Endothelial cell (in vitro differentiated cells): Measurements from ENCODE around the gene PAM16. TPM values are rescaled to one million over a fixed set of nuclear protein-coding genes. Genes with fewer than 3 reads are reported as not detected.
A peak's percentile ranks its signal among the peaks of the same experiment; 100 is the strongest.
"Not testable (repeated sequence)": the region's sequence is repeated elsewhere in the genome, so short reads cannot be mapped to it uniquely, and the experiment has no call there.

Experiments used
- DNase-seq: peaks from one replicate; pipeline ENCODE4 v3.0.0; 2021; ENCODE audit warnings: low spot score
- H3K27ac Mint-ChIP-seq: one replicate; pipeline ENCODE4 v1.8.0; 2021; ENCODE audit warnings: mixed read lengths, inconsistent platforms; ENCODE audit not compliant: unreplicated experiment
- H3K27me3 Mint-ChIP-seq: one replicate; pipeline ENCODE4 v1.8.0; 2021; ENCODE audit warnings: mild to moderate bottlenecking, moderate library complexity, mixed read lengths, inconsistent platforms; ENCODE audit not compliant: unreplicated experiment
- H3K36me3 Mint-ChIP-seq: one replicate; pipeline ENCODE4 v1.8.0; 2021; ENCODE audit warnings: mild to moderate bottlenecking, low read depth, mixed read lengths, inconsistent platforms; ENCODE audit not compliant: unreplicated experiment
- H3K4me1 Mint-ChIP-seq: one replicate; pipeline ENCODE4 v1.8.0; 2021; ENCODE audit warnings: mild to moderate bottlenecking, mixed read lengths, inconsistent platforms; ENCODE audit not compliant: unreplicated experiment
- H3K4me3 Mint-ChIP-seq: one replicate; pipeline ENCODE4 v1.8.0; 2021; ENCODE audit warnings: mild to moderate bottlenecking, mixed read lengths, inconsistent platforms; ENCODE audit not compliant: unreplicated experiment
- H3K9me3 Mint-ChIP-seq: one replicate; pipeline ENCODE4 v1.8.0; 2021; ENCODE audit warnings: mixed read lengths, inconsistent platforms; ENCODE audit not compliant: unreplicated experiment
- CTCF ChIP-seq: fragments of 200-600 bp; sonication (generic); IDR thresholded peaks from one replicate; pipeline ENCODE4 v1.5.0; 2021; ENCODE audit warnings: antibody characterized with exemption; ENCODE audit not compliant: unreplicated experiment
- long read RNA-seq: library from polyadenylated mRNA; unstranded; transcript quantifications from one replicate; pipeline ENCODE4 v2.0.0, GENCODE V29; 2020; ENCODE audit not compliant: unreplicated experiment
- total RNA-seq: library from RNA; stranded (reverse); fragmentation: NEBNext Ultra II Directional; extraction: Animal tissue kit (Norgen Biotek cat#: 25700); gene quantifications from one replicate; pipeline ENCODE4 v1.2.1, GENCODE V29; 2021; ENCODE audit not compliant: unreplicated experiment

PAM16 gene
- 29.5 TPM for total RNA-seq
- long read RNA-seq, transcript PAM16-201 (5 exons, 587 nt) = major isoform, 15 of 22 reads
- long read RNA-seq, partial matches to known transcripts = 0 of 22 reads
- long read RNA-seq, other reads (novel, unspliced or antisense) = 4 of 22 reads

- H3K4me1 Mint-ChIP-seq = peaks cover 15% of the 10 kb centered on the region
- H3K27ac Mint-ChIP-seq = peak within 1 kb of the TSS; percentile 88
- H3K4me3 Mint-ChIP-seq = peak within 1 kb of the TSS; percentile 97
- H3K27me3 Mint-ChIP-seq = peaks cover 8% of the 10 kb centered on the region
- peak; percentile 99 for DNase-seq
- no peaks in the 10 kb centered on the region for H3K9me3 Mint-ChIP-seq
- no peak for TF ChIP-seq CTCF
- peaks cover 10% of the 10 kb centered on the region for H3K36me3 Mint-ChIP-seq
Measured at GRCh38 chr16:4350787-4351659, at the start of gene PAM16. PAM16 (minus strand) TSS chr16:4351321; CDS start chr16:4351234, 87 bp downstream.

GRCh38 chr16:4399001-4399730 lies 48.0 kb upstream of the PAM16 start:
- peaks cover 17% of the 10 kb centered on the region for H3K36me3 Mint-ChIP-seq
- H3K27ac Mint-ChIP-seq = no peak overlapping the region
- no peak overlapping the region for H3K4me3 Mint-ChIP-seq
- H3K9me3 Mint-ChIP-seq = no peaks in the 10 kb centered on the region
- no peaks in the 10 kb centered on the region for H3K4me1 Mint-ChIP-seq
- DNase-seq = no peak
- peaks cover 6% of the 10 kb centered on the region for H3K27me3 Mint-ChIP-seq
- no peak for TF ChIP-seq CTCF

- peaks cover 6% of the 10 kb centered on the region for H3K27me3 Mint-ChIP-seq
- H3K4me1 Mint-ChIP-seq = peaks cover 1% of the 10 kb centered on the region
- H3K27ac Mint-ChIP-seq = no peak overlapping the region
- peaks cover 9% of the 10 kb centered on the region for H3K36me3 Mint-ChIP-seq
- H3K4me3 Mint-ChIP-seq = peak overlapping the region; percentile 10
- no peak for TF ChIP-seq CTCF
- DNase-seq = no peak
- no peaks in the 10 kb centered on the region for H3K9me3 Mint-ChIP-seq
Measured at GRCh38 chr16:4395055-4395726, 44.1 kb upstream of the PAM16 start.

- peaks cover 11% of the 10 kb centered on the region for H3K27me3 Mint-ChIP-seq
- H3K36me3 Mint-ChIP-seq = peaks cover 11% of the 10 kb centered on the region
- H3K4me1 Mint-ChIP-seq, H3K27ac Mint-ChIP-seq, DNase-seq, H3K9me3 Mint-ChIP-seq, H3K4me3 Mint-ChIP-seq: not testable (repeated sequence)
Measured at GRCh38 chr16:4393850-4394249, 42.7 kb upstream of the PAM16 start.

- no peak for TF ChIP-seq CTCF
- peaks cover 7% of the 10 kb centered on the region for H3K4me1 Mint-ChIP-seq
- H3K36me3 Mint-ChIP-seq = peaks cover 11% of the 10 kb centered on the region
- H3K27ac Mint-ChIP-seq = no peak overlapping the region
- no peaks in the 10 kb centered on the region for H3K9me3 Mint-ChIP-seq
- peaks cover 11% of the 10 kb centered on the region for H3K27me3 Mint-ChIP-seq
- no peak for DNase-seq
- H3K4me3 Mint-ChIP-seq = no peak overlapping the region
Measured at GRCh38 chr16:4393240-4393600, 42.1 kb upstream of the PAM16 start.
